ENCODE data around the gene RB1.
"Not testable (repeated sequence)": the region's sequence is repeated elsewhere in the genome, so short reads cannot be mapped to it uniquely, and the experiment has no call there.

RB1 gene

DNA sequence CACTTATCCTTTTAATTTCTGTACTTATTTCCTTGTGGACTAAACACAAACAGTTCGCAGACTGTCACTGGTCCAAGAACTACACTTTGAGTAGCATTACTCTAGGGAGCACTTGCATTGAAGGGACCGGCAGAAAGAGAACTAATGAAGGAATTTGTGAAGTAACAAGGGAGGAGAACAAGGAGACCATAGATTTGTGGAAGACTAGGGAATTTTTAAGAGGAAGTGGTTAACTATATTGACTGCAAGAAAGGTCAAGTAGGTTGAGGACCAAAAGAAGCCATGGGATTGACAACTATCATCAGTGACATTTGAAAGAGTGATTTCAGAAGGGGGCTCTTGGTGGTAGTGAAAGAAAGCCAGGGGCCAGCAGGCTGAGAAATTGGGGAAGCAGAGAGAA, 4.0 kb upstream of the RB1 start:
- no peak for DNase-seq

DNA sequence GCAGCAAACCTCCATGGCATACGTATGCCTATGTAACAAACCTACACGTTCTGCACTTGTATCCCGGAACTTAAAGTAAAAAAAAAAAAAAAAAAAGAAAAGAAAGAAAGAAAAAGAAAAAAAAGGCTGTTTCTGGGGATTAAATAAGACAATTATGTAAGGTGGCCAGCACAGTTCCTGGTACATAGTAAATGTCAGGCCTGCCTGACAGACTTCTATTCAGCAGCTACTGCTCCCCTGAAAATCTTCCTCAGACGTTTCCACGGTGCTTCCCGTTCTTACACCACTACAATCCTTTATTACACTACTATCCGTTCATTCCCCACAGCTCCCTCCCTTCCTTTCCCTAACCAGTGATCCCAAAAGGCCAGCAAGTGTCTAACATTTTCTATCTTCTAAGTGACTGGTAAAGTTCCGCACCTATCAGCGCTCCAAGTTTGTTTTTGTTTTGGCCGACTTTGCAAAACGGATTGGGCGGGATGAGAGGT, 636 bp upstream of the RB1 start:
- DNase-seq: no peak

DNA sequence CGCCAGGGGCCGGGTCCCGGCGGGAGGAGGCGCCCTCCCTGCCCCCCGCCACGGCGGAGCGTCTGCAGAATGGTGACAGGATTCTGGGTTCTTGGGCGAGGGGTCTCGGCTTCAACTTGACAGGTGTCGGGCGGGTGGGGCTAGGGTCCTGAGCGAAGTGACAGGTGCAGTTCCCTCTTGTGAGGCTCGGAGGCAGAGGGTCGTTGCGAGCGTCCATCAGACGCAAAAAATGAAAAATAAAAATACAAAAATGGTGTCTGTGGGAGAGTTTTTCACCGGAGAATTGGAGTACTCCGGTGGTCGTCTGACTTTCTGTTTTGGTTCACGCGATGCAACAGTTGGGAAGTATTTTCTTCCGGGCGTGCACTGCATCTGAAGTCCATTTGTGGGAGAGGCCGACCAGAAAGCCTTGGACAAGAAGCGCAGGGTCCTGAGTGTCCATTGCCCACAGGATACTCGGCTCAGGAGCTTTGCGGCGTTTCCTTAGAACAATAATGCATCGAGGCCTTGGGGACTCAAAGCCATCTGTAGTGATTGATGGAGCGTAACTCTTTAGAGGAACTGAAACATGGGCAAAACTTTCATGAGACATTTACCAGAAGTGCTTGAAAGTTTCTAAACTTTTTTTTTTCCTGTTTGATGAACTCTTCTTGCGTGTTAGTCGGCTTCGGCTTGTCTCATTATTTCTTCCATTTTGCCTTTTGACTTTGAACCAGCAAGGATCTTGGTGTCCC, 759 bp downstream of the RB1 start:
- DNase-seq: peak; percentile 59

DNA sequence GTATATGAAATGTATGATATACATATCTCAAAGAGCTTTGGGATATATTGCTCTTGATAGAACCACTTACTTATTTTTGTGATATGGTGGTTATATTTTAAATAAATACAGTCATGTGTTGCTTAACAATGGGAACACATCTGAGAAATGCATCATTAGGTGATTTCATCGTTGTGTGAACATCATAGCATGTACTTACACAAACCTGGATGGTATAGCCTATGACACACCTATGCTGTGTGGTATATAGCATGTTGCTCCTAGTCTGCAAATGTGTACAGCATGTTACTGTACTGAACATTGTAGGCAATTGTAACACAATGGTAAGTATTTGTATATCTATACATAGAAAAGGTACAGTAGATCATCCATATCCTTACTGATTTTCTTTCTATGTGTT, 7.7 kb downstream of the RB1 start:
- DNase-seq: no peak

DNA sequence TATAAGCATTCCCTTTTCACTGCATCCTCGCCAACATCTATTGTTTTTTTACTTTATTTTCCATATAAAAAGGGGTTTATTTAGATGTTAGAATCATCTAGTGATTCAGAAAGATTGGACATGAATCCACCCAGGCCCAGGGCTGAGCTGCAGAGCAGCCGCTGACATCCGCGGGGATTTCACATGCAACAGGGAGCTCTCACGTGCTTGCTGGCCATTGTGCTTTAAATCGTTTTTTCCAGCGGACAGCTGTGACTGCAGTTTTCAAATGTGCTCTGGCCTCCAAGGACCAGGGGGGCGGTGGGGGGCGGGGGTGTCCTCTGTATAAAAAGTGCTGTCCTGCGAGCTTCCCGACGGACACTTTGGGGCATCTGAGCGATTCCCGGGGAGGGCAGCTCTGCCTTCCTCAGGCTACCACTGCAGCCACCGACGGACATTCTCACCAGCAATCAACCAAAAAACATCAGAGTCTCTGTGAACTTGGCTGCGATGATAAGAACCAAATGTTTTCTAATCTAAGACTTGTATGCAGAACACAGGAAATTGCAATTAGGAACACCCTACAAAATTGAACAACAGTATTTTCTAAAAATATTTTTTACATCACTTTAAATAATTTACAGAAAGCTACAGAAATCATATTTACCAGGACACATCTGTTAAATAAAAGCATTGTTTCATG, 12.6 kb downstream of the RB1 start:
- DNase-seq: no peak

DNA sequence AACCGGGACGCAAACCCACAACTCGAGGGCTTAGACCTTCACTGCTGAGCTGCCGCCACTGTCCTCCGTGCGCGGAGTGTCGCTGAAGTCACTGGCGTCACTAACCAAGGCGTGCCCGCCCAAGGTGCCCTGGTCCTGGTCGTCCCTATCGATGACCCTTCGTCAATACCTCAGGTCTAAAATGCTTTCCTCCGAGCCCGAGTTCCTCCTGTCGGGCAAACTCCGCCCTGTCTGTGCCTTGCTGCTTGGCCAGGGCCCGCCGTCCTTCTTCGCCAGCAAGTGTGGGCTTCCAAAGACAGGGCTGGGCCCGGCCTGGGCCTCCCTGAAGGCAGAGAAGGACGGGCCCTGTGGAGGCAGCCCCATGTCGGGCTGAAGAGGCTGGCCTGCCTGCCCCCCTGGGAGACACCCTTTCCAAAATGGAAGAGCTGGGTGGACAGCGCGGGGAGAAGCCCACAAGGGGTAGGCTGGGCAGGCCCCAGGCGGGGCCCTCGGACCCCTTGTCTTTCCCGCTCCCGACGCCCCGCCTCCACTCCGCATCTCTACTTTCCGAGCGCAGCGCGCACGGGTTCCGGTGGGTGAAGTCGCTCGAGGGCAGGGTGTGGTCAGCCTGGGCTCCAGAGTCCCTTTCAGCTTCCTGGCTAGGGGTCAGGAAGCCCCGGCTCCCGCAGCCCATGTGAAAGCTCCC, 13.4 kb downstream of the RB1 start:
- no peak for DNase-seq

DNA sequence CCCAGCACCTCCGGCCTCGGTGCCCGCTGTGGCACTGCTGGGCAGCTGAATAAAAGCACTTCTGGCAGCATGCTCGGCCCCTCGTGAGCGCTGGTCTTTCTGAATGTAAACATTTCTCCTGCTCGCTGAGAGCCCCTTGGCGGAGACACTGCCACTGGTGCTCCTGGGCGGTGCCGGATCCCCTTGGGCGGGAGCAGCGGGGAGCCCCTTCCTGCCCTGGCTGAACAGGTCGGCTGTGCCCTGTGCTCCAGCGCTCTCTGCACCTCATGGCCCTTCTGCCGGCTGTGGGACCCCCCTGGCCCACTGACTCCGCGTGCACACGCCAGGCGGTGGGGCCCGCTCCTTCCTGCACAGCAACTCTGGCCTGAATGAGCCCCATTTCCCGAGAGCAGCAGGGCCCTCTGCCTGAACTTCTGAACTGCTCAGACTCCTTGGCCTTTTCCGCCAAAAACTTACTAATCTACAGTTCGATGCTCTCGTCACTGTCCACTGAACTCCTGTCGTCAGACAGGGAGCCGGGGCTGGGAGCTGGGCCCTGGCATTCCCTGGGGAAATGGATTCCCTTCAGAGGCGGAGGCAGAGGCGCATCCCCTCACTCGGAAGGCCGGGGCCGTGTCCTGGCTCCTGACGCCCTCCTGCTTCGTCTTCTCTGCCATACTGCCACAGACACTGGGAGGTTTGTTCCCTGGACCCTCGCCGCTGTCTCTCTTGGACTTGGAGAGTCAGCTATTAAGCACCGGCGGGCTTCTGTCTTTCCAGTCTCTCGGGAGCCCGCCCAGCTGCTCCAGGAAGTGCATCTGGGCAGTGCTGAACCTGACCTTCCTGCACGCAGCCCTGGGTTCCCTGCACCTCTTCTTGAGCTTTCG, 14.2 kb downstream of the RB1 start:
- DNase-seq: no peak

DNA sequence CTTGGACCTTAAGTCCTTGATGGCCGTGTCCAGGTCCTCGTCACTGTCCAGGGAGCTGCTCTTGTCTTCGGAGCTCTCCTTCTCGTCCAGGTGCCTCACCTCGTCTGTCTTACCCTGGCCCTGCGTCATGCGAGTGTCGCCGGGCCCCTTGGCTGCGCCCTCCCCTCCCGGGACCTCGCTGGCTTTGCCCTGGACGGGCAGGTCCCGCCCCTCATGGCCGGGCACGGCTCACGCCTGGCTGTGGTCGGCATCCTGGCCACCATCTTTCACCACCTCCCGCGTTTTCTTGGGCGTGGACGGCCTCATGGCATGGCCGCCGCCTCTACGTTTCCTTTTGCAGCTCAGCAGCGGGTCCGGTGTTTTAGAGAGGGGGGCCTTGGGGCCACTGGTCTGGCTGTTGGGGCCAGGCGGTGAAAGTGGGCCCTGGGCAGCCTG, 14.8 kb downstream of the RB1 start:
- no peak for DNase-seq

DNA sequence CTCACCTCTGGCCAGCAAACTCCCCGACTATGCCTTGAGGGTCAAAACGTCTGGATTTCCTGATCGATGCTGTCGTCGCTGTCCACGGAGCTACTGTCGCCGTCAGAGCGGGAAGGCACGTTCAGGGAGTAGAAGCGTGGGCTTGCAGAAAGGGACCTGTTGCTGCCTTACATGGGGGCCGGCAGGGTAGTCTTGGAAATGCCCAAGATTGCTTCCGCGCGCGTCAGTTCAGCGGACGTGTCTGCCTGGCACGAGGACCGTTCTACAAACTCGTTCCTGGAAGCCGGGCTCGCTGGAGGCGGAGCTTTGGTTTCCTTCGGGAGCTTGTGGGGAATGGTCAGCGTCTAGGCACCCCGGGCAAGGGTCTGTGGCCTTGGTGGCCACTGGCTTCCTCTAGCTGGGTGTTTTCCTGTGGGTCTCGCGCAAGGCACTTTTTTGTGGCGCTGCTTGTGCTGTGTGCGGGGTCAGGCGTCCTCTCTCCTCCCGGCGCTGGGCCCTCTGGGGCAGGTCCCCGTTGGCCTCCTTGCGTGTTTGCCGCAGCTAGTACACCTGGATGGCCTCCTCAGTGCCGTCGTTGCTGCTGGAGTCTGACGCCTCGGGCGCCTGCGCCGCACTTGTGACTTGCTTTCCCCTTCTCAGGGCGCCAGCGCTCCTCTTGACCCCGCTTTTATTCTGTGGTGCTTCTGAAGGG, 15.4 kb downstream of the RB1 start:
- DNase-seq: no peak

DNA sequence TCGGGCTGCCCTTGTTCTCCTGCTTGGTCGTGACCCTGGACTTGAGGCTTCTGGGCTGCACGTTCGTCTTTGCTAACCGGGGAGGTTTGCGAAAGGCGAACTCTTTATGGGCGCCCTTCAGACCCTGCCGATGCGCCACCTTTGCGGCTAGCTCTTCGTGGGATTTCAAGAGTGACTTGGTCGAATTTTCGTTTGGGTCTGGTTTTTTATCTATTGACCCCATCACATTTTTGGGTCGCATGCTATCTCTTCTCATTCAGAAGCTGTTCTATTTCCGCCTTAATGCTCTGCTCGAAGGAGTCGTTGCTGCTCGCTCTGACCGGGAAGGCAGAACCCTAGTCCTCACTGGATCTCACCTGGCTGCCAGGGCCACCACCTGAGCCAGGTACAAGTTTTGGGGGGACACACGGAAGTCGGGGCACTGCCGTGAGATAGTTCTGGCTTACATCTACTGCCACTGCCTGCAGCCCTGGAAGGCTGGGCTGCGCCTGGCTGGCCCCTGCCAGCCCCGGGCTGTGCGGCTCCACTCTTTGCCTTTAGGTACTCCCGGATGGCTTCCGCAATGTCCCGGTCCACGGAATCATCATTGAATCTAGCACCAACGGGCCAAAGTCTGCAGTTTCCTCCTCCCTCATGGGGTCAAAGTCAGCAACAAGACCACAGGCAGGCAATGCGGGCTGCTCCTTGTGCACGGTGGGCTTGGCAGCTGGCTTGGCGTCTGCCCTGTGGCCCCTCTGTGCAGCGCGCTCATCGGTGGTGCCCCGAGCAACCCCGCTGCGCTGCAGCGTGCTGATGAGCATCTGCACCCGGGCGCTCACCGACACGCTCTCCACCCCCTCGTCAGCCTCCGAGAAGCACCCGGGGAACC, 16.2 kb downstream of the RB1 start:
- no peak for DNase-seq

DNA sequence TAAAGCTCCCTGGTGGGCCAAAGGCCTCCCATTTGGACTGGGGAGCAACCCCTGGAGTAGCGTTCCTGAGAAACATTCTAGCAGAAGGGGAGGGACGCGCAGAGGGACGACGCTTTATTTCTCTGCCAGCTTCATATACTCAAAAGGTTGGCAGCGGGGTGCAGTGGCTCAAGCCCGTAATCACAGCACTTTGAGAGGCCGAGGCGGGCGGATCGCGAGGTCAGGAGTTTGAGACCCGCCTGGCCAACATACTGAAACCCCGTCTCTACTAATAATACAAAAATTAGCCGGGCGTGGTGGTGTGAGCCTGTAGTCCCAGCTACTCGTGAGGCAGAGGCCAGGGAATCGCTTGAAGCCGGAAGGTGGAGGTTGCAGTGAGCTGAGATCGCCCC, 16.8 kb downstream of the RB1 start:
- DNase-seq: no peak

DNA sequence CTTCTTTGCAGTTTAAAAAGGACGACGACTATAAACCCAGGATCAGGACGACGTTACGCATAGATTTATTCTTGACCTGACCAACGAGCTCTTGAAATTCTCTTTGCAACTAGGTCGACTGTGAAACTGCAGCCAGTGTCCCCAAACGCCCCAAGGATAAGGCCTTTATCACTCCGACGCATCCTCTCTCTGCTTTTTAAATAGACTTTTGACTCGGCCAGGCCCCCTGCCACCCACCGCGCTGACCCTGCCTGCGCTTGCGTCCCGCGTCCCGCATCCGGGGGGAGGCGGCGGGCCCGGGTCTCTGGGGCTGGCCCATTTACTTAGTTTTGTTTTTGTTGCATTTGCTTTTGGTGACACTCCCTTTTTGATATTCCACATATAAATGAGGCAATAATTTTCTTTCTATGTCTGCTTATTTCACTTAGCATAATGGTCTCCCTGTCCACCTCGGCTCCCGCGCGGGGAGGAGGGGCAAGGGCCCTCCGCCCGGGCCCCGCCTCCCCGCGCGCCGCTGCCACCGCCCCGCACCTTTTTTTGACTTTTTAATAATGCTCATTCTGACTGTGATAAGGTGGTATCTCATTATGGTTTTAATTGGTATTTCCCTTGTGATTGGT, 17.4 kb downstream of the RB1 start:
- no peak for DNase-seq

DNA sequence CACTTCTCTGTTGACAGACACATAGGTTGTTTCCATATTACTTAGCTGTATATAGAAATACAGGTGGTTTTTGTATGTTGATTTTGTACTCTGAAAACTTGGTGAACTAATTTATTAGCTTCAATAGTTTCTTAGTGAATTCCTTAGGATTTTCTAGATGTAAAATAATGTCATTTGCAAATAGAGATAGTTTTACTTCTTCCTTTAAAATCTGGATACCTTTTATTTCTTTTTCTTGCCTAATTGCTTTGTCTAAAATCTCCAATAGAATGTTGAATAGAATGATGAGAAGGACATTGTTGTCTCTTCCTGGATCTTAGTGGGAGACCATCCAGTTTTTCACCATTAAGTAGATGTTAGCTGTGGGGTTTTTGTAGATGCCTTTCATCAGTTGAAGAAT, 18.7 kb downstream of the RB1 start:
- no peak for DNase-seq

DNA sequence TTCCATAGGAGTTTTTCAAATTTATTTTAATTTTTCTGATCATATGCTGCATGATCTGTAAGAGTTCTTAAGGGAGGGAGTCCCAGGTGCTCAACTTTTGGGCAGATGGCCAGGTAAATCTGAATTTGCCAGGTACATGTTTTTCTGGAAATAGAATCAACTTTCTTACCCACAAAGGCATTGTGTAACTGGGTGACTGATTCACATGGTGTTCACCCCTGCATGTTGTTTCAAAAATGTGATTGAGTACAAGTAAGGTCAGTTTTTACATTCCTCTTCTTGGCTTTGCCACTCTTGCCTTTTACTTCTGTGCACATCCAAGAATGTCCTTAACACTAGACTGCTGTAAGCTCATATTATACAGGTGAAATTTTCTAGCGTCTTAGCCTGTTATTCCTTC, 30.4 kb downstream of the RB1 start:
- DNase-seq: no peak

DNA sequence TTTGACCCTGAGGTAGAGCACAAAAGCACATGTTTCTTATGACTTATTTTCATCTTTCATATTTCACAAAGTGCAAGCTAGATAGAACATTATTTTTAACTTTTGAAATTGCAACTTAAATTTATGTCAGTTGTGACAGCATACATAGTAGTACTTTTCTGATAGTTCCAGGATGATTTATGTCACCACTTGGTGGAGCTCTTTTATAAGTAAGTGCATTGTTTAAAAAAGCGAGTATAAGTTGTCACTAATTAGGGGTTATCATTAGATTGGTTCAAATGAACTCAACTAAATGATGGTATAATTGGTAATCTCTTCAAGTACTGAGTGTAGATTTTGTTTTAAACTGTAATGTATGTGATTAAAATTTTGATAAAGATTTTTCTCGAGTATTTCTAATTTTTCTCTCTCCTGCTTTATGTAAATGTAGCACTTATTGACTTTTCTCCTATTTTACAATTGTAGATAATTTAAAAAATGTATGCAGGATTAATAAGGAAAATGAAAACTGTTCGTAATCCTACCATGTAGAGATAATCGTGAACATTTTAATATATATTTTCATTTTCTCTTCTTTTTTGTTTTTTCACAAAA, 31.1 kb downstream of the RB1 start:
- DNase-seq: no peak

DNA sequence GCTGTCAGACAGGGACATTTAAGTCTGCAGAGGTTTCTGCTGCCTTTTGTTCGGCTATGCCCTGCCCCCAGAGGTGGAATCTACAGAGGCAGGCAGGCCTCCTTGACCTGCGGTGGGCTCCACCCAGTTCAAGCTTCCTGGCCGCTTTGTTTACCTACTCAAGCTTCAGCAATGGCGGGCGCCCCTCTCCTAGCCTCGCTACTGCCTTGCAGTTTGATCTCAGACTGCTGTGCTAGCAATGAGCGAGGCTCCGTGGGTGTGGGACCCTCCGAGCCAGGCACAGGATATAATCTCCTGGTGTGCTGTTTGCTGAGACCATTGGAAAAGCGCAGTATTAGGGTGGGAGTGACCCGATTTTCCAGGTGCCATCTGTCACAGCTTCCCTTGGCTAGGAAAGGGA, 35.6 kb downstream of the RB1 start:
- not testable (repeated sequence) for DNase-seq

DNA sequence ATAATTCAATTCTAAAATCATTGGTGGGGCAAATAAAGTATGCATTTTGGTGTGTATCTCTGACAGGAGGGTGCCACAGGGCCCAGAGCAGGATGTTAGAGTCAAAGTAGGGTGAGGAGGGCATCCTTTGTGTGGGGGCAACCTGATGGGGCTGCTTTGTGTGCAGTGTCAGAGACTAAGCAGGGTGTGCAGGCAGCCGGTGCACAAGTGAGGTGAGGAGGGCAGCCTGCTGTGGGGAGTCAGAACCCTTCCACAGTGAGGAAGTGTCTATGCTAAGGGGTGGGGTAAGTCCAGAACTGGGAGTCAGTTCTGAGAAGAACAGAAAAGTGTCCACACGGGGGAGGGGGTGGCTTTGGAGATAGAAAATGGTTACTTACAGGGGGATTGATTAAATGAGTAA, 40.7 kb downstream of the RB1 start:
- no peak for DNase-seq

DNA sequence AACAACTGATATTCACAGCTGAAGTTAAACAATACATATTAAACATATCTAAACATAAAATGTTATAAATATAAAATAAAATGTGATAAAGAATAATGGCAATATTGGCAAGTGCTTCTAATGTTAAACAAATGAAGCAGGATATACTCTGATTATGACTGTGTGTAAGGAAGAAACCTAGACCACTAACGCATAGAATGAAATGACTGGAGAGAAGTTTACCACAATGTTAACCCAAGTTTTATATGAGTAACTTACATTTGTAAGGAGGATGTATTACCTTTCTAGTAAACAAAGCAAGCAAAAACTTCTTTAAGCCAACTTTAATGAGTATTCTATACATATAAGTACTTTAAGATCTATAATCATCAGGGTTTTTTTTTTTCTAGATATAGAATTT, 43.0 kb downstream of the RB1 start:
- no peak for DNase-seq

DNA sequence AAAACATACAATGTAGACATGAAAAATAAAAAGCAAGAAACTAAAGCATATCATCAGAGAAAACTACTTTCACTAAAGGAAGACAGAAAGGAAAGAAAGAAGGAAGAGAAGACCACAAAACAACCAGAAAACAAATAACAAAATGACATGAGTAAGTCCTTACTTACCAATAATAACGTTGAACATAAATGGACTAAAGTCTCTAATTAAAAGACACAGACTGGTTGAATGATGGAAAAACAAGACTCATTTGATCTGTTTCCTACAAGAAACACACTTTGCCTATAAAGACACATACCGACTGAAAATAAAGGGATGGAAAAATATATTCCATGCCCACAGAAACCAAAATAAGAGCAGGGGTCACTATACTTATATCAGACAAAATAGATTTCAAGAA, 46.0 kb downstream of the RB1 start:
- DNase-seq: no peak

DNA sequence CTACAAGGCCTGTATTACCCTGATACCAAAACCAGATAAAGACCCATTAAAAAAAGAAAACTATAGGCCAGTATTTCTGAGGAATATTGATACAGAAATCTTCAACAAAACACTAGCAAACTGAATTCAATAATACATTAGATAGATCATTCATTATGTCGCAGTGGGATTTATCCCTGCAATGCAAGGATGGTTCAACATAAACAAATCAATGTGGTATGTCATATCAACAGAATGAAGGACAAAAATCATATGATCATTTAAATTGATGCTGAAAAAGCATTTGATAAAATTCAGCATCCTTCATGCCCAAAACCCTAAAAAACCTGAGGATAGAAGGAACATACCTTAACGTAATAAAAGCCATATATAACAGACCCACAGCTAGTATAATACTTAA, 50.0 kb downstream of the RB1 start:
- DNase-seq: no peak

DNA sequence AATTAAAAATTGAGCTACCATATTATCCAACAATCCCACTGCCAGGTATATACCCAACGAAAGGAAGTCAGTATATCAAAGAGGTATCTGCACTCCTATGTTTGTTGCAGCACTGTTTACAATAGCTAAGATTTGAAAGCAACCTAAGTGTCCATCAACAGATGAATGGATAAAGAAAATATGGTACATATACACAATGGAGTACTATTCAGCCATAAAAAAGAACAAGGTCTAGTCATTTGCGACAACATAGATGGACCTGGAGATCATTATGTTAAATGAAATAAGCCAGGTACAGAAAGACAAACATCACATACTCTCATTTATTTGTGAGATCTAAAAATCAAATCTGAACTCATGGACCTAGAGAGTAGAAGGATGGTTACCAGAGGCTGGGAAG, 52.0 kb downstream of the RB1 start:
- not testable (repeated sequence) for DNase-seq
